ENCODE results near the gene DZIP1L.
"Not testable (repeated sequence)": the region's sequence is repeated elsewhere in the genome, so short reads cannot be mapped to it uniquely, and the experiment has no call there.

DZIP1L gene

GRCh38 chr3:138114988-138115971, at the start of gene DZIP1L:
DZIP1L (minus strand) TSS chr3:138115608; CDS start chr3:138103971, 11,637 bp downstream.
- no peak for DNase-seq (ENCODE audit: low read depth, low spot score)

DNA sequence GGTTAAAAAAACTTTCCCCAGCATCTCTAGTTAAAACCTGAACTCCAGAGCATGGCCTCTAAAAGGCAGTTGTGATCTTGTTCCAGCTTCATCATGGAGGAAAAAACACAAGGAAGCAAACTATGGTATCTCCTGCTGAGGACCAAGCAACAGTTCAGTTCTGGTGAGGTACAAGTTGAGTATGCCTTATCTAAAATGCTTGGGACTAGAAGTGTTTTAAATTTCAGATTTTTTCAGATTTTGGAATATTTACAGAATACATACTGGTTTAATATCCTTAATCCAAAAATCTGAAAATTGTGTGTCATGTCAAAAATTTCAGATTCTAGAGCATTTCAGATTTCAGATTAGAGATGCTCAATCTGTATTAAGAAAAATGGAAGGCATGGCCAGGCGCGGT, 49.7 kb upstream of the DZIP1L start:
- no peak for DNase-seq (ENCODE audit: low read depth, low spot score)

DNA sequence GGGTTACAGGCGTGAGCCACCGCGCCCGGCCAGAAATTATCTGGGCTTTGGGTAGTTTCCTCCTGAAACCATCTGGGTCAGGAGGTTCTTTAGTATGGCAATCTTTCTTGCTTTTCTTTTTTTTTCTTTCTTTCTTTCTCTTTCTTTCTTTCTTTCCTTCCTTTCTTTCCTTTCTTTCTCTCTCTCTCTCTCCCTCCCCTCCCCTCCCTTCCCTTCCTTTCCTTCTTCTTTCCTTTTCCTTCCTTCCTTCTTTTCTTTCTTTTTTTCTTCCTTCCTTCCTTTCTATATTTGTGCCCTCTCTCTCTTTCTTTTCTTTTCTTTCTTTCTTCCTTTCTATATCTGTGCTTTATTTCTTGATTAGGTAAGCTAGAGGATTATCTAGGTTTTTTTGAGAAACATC, 42.3 kb upstream of the DZIP1L start:
- DNase-seq (ENCODE audit: low read depth, low spot score) = no peak

GRCh38 chr3:138154534-138154933, 39.1 kb upstream of the DZIP1L start:
- no peak for DNase-seq (ENCODE audit: low read depth, low spot score)

DNA sequence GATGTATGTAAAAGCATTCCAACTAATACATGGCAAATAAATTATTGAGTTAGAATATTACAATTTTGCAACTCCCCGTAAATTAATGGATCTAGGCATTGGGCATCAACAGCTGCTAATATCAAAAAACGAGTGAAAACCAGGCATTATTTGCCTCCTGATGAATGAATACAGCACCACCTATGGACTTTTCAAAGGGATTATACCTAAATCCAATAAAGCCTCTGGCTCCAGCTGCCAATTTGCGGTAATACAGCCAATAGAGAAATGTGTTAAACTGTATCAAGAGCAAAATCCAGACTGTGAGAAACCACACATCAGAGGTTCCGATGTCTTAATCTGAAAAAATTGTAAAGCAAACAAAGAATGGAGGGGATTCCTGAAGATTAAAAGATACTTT, 33.1 kb upstream of the DZIP1L start:
- no peak for DNase-seq (ENCODE audit: low read depth, low spot score)

DNA sequence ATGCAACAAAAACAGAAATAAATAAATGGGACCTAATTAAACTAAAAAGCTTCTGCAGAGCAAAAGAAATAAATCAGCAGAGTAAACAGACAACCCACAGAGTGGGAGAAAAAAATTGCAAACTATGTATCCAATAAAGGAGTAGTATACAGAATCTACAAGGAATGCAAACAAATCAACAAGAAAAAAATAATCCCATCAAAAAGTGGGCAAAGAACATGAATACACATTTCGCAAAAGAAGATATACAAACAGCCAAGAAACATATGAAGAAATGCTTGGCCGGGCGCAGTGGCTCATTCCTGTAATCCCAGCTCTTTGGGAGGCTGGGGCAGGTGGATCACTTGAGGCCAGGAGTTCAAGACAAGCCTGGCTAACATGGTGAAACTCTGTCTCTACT, 26.8 kb upstream of the DZIP1L start:
- DNase-seq (ENCODE audit: low read depth, low spot score) = not testable (repeated sequence)

DNA sequence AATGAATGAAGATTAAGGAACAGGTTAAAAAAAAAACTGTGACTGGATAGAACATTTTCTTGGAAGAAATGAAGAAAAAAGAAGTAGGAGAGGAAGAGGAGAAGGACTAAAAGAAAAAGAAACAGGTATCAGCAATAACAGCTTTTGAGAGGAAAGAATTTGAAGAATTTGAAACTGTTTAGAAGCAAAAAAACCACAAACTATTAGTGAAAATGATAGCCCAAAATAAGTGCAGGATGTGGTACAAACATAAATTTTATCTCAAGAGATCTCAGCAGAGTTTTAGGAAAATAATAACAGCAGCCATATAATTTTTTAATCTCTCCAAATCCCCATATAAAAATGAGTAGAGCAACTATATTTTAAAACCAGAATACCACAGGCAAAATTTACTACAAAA, 25.5 kb upstream of the DZIP1L start:
- no peak for DNase-seq (ENCODE audit: low read depth, low spot score)

- DNase-seq (ENCODE audit: low read depth, low spot score) = no peak
Measured at GRCh38 chr3:138139691-138140090, 24.3 kb upstream of the DZIP1L start.

DNA sequence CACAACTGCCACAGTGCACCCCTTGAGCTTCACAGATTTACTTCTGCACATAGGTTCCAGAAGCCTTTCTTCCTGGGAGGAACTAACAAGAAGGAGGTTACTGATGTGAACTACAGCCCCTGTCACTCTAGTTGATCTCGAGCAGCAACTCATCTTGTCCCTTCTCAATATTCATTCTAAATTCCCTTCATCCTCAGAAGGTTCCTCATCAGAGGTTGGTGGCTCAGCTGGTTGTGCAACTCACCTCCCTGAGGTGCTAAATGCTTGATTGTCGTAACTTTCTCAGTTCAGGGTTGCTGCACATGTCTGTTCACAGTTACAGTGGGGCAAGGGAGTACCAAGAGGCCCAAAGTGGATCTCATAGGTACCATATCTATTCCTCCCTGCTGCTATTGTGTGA, 22.5 kb upstream of the DZIP1L start:
- no peak for DNase-seq (ENCODE audit: low read depth, low spot score)

DNA sequence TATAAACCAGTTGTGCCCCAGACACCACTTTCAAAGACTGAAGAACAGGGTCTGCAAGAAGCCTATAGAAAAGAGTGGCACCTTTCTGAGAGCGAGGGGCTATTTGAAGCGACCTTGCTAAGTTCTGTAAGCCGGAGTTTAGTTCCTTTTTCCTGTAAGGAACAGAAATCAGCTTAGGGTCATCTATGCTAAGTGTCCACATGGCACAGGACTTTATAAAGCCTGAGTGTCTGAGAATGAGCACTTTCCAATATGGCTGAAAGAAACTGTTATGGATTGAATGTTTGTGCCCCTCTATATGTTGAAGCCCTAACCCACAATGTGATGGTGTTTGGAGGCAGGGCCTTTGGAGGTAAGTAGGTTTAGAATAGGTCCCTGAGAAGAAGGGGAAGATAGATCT, 20.8 kb upstream of the DZIP1L start:
- no peak for DNase-seq (ENCODE audit: low read depth, low spot score)

DNA sequence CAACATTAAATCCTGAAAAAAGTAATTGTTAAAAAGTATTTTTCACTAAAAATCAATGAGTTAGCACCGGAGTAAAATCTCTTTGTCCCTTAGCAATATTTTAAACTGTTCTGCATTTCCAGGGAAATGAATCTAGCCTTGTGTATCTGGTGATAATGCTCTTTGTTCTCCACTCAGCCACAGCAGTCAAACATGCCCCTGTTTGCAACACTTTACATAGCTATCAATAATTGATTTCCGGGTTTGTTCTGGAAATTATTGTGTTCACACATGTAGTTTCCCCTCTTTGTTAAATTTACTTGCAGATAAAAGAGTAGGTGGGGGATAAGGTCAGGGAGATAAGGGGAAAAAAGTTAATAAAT, 20.4 kb upstream of the DZIP1L start:
- no peak for DNase-seq (ENCODE audit: low read depth, low spot score)

DNA sequence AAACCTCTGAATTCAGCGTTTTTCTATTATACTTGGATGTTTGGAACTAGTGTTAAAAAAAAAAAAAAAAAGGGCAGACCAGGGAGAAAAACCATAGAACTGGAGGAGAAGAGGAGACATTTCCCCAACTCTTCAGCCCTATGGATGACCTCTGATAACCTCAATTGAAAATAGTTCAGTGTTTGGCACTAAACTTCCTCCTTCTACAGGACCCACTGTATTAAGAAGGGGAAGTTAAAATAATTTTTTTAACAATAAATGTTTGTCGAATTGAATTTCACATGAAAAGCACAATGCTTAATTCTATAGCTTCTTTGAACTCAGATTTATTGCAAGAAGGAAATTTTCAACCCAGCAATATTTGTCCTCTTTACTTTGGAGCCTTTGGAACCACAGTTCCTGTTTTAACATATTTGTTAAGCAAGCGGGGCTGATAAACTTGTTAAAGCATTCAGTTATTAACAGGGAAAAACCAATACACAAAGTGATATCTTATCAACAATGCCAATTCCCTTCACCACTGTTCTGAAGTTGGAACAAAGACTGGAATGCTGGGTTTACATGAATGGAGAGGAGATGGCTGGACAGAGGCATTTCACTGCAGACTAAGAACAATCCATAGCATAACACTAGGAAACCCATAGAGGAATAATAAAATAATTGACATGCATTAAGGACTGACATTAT, 19.9 kb upstream of the DZIP1L start:
- no peak for DNase-seq (ENCODE audit: low read depth, low spot score)

DNA sequence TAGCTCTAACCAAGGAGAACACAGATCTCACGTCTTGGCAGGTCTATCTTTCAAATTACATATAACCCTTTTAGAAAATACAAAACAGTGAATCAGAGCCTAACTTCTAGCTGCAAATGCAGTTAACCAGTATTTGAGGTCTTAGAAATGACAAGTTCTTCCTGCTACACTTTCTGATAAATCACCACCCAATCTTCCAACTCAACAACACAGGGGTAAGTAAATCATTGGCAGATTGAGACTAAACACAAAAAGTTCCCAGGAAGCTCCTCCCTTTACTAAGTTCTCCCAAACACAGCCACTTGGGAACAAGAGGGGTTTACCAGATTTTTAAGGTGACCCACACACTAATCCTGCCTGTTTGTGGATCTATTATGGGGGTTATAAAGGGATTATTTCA, 16.8 kb upstream of the DZIP1L start, which contains the start of gene A4GNT:
TSS of gene A4GNT (minus strand) at position 152 of the 400 bp plus-strand sequence. CDS start 1,134 bp downstream, outside the sequence.
- no peak for DNase-seq (ENCODE audit: low read depth, low spot score)

GRCh38 chr3:138127636-138128365, 12.4 kb upstream of the DZIP1L start:
- DNase-seq (ENCODE audit: low read depth, low spot score) = no peak

DNA sequence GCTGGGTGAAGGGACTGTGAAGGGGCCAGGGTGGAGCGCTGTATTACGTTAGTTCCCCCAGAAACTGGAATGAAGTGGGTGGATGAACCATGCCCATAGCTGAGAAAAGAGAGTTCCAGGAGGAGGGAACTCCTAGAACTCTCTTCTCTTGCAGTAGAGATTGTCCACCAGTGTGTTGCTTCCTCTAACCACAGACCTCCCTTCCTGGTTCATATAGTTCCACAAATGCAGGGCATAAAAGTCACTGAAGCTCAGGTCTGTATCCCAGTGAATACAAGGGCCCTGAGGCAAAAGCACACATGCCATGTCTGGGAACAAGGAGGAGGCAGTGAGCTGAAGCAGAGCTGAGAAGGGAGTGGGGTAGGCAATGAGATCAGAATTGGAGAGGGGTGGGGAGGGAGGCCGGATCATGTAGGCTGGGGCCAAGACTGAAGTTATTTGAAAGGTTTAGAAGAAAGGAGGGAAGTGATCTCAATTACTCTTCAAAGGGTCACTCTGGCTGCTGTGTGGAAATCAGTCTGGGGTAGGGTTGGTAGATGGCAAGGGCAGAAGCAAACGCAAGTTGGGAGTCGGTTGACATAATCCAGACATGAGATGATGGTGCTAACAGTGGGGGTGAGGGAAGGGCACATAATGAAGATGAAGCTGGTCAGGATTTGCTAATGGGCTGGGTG, 10.3 kb upstream of the DZIP1L start:
- DNase-seq (ENCODE audit: low read depth, low spot score) = no peak

DNA sequence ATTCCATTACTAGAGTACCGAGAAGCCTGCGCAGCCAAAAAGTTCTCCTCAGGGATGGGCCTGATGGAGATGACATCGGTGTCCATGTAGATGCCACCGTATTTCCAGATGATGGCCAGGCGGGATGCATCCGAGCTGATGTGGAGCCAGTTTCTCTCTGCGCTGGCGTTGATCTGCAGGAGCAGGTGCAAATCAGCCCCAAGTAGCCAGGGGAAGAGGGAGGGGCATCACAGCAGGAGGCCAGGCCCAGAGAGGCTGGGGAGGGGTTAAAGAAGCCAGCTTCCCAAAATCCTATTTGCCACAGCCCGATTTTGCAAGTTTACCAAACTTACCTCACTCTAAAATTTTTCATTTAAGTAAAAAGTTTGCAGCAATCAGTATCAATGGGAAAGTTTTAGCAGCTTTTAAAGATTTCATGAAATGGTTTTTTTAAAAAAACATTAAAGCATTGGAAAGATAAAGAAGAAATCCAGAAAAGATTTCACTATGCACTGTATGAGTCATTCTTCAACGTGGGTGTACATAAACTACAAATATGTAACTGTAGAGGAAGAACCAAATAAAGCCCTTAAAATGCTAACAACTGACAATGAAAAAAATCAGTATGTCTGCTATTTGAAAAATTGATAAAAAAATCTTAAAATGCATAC, 9.4 kb upstream of the DZIP1L start:
- DNase-seq (ENCODE audit: low read depth, low spot score) = no peak

- DNase-seq (ENCODE audit: low read depth, low spot score) = no peak
Measured at GRCh38 chr3:138124188-138124587, 8.8 kb upstream of the DZIP1L start.

GRCh38 chr3:138119423-138119766, 4.0 kb upstream of the DZIP1L start:
- DNase-seq (ENCODE audit: low read depth, low spot score) = no peak

DNA sequence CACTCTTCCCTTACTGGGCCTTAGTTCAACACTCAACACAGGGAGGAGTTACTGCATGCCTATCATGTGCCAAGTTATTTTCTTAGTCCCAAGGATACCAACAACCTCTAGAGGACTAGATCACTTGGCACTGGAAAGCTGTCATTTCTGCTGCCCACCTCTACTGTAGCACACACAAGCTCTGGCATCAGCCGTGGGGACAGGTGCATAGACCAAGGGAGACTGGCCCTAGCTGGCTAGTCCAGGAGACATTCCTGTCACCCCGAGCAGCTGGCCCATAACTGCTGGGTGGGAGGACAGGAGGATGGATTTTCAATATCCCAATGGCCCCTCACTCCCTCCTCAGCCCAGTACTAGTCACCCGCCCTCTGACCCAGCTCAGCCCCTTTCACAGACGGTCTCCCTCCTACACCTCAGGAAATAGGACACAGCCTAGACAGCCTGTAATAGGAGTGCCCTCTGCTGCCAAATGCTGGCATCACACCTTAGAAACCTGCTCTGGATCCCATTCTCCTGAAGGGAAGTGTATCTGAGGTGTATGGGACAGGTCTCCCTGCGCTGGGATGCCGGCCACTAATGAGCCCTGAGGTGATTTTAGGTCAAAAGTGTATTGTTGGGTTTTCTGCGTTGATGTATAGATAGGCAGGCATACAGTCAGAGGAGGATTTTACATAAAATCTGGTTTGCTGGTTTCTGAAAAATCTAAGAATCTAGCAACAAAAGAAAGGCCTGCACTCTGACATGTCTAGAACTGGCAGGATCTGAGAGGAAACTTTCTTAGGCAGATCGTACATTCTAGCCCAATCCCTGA, 3.4 kb upstream of the DZIP1L start:
- DNase-seq (ENCODE audit: low read depth, low spot score) = peak; percentile 50

GRCh38 chr3:138114431-138114918, 933 bp downstream of the DZIP1L start:
- no peak for DNase-seq (ENCODE audit: low read depth, low spot score)
